GM19193 (cell line): ENCODE results near the gene RRP9.

Source experiments
- POLR2A ChIP-seq: IDR thresholded peaks from 4 replicates; pipeline ENCODE4 v1.6.1; 2011; ENCODE audit not compliant: insufficient read depth, insufficient read length; ENCODE audit errors: extremely low read depth

Gene RRP9

DNA sequence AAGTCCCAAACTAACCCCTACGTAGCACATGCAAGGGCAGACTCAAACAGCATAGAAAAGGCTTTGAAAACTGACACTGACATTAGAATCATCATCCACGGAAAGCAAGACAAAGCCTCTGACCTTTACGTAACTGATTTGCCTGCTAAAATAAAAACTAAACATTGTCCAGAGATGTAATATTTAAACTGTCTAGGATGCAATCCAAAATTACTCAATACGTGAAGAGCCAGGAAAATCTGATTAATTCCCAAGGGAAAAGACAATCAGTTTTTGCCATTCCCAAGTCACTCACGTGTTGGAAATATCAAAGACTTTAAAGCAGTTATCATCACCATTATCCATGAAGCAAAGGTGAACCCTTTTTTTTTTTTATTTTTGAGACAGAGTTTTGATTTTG lies 25.3 kb downstream of the RRP9 start:
- TF ChIP-seq POLR2A, result no peak

DNA sequence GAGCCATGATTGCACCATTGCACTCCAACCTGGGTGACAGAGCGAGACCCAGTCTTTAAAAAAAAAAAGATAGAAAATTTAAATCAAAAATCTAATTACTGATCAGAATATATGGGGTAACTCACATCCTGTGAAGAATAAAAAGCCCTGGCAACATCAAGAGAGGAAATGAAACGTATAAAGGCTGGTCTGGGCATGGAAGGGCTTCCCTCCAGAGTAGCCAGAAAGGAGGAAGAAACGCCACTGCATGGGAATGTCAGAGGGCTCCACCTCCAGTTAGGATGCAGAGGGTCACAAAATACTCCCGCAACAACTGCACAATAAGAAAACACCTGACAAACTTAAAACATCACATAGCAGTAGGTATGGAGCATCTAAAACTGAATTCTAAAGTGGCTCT lies 33.7 kb downstream of the RRP9 start:
- no peak for TF ChIP-seq POLR2A

DNA sequence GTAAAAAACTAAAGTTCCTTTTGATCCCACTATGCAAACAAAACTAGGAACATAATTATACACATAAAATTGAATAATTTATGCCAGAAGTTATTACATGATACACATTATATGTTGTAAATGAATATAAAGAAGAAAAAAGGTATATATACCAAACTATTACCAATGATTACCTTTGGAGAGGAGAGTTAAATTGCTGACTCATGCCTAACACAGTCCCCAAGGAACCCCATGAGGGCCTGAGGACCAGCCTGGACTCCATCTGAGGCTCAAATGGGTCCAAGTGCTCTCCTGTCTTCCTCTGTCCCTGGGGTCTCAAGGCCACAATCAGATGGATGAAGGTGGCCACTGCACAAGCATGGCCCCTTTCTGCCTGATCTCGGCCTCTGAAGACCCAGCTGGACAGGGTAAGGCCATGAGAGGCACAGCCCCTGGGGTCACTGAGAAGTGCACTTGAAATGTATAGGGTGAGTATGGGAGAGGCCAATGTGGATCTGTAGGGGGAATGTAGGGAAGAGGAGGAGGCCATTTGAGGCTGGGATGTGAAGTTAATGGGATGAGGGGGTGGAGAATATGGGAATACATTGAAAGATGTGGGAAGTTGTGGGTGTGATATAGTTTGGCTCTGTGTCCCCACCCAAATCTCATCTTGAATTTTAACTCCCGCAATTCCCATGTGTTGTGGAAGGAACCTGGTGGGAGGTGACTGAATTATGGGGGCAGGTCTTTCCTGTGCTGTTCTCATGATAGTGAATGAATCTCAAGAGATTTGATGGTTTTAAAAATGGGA lies 37.5 kb downstream of the RRP9 start:
- no peak for TF ChIP-seq POLR2A

DNA sequence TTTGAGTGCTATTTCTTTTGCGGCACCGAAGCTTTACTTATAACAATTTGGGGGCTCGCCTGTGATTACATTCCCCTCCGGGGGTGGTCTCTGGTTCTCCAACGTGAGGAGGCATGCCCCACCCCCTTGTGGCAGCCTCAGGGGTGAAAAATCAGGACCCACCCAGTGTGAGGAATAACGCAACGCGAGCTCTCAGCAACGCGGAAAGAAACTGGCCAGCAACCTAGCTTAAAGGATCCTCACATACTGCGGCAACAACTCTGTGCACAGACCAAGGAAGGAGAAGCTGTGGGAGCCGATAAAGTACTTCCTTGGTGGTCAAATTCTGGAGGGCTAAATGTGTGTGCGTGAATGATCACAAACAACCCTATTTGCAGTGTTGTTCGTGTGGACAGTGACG lies 44.3 kb downstream of the RRP9 start:
- TF ChIP-seq POLR2A, result no peak

- TF ChIP-seq POLR2A, result no peak
Measured at GRCh38 chr3:51896607-51897305, 44.9 kb downstream of the RRP9 start.

DNA sequence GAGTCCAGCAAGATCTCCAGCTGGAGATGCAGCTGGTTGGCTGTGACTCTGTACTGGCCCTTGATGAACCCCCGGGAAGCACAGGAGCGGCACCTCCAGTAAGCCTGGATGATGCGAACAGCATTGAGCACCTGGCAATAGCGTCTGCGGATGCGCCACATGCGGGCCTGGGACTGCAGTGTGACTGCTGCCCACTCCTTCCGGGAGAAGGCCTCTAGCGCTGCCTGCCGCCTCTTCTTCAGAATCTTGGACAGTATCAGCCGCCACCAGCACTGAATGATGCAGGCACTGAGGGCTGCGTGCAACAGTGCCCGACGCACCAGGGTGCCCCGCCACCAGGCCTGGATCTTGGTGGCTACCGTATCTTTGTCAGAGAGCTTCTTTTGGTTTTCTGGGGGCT lies 46.8 kb downstream of the RRP9 start:
- TF ChIP-seq POLR2A, result no peak

DNA sequence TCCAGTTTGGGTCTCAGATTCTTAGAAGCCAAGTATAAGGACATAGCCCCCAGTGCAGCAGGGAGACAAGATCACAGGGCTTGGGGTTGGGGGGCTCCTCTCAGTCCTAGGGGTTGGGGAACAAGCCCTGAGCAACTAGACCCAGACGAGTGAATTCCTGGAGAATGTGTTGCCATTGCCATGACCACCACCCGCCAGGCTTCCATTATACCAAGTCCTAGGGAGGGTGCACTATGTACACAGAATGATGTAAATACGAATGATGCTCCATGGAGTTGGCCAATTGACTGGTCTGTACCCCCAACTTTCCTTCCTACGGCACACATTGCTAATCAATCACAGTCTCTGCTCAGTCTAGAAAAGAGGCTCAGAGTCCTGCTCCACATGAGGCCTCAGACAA lies 47.3 kb downstream of the RRP9 start:
- no peak for TF ChIP-seq POLR2A

DNA sequence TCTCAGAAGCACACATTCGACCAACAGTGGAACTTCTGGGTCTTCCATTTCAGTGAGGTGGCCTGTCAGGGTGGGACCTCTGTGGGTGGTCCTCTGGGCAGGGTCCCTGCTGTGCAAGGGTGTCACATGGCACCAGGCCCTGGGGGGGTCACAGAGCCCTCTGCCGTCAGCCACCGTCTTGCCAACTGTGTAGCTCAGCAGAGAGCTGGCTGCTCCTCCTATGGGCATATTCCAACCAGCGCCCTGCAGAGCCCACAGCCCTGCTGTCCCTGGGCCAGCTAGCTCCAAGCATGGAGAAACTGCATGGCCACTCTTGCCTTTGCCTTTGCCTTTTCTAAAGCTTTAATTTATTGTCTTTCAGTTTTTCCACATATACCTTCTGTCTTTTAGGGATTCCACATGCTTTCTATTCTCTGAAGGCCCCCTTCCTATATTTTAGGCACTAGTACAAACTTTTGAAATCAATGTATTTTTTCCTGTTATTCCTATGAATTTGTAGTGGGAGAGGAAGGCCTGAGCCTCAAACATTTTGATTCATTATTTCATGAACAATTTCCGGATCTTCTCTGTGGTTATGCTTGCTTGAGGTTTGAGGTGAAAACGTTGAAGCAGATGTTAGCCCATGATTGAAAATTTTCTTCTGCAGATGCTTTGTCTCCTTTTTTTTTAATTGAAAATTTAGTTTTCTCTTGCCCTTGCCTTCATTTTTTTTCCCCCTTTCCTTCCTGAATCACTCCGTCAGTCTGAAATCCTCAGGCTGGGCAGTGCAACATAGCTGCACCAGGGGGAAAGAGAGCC lies 50.3 kb downstream of the RRP9 start:
- TF ChIP-seq POLR2A, result no peak

- no peak for TF ChIP-seq POLR2A
Measured at GRCh38 chr3:51888463-51889105, 53.1 kb downstream of the RRP9 start.

DNA sequence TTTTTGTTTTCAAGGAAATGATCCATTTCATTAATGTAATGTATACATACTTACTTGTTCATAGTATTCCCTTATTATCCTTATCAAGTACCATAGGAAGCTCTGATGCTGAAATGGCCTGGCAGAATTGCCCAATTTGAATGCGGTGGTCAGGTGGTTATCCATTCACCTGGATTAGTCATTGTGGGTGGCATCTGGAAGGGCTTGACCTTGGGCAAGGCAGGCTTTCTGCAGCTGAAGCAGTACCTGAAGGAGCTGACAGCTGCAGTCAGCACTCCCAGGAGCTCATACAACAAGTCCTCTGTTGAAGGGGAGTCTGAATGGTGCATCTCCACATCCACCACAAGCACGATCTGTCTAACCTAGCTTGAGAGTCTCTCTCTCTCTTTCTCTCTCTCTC lies 54.1 kb downstream of the RRP9 start:
- TF ChIP-seq POLR2A, result no peak

DNA sequence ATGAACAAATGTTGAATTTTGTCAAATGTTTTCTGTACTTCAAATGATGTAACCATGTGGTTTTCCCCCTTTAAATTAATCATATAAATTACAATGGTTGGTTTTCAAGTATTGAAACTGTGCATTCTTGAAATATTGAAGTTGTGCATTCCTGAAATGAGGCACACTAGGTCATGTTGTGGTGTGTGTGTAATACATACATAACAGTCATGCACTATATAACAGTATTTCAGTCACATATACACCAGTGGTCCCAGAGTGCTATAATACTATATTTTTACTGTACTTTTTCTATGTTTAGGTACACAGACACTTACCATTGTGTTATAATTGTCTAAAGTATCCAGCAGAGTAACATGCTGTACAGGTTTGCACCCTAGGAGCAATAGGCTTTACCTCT lies 55.3 kb downstream of the RRP9 start:
- no peak for TF ChIP-seq POLR2A
